ENCODE results near the gene MANF. TPM values are rescaled to one million over a fixed set of nuclear protein-coding genes. Genes with fewer than 3 reads are reported as not detected.

Gene MANF
- total and polyA plus RNA-seq, 2 experiments from 2014 or later, result 48.7 to 92.7 TPM

DNA sequence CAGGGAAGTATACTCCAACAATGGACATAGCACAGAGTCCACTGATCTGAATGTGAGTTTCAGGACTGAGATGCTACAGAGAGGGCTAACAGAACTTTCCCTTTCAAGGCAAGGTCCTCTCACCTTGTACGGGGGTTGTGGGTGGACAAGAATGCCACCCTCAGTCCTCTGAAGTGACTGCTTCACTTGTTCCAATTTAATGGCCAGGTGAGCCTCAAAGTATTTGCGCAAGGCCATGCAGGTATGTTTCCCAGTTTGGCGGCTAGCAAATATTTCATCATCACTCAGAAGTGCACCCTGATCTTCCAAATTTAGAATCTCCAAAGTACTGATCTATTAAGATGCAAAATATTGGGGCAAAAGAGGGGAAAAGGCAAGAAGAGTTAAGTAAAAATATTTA lies 44.0 kb downstream of the MANF start:
- Histone ChIP-seq H3K79me2 (replicated peaks; ENCODE audit: insufficient read depth) (peaks cover 4% of the 10 kb centered on the region; the same call in 1 of the 2 replicates), H3K36me3 (ENCODE audit: insufficient read depth) (peaks cover 11% of the 10 kb centered on the region), H3K9me2 (ENCODE audit: insufficient read depth) (no peaks in the 10 kb centered on the region), H3K4me1 (ENCODE audit: insufficient read depth) (no peaks in the 10 kb centered on the region), H3K27ac (ENCODE audit: low read depth) (no peak overlapping the region), H4K20me1 (replicated peaks; ENCODE audit: insufficient read depth) (no peaks in the 10 kb centered on the region; the same call in 1 of the 2 replicates), H3K4me2 (no peak overlapping the region), H3F3A (replicated peaks; ENCODE audit: low read depth) (no peaks in the 10 kb centered on the region), H2AFZ (no peak overlapping the region), H3K4me3 (no peak overlapping the region), H3K27me3 (ENCODE audit: insufficient read depth) (no peaks in the 10 kb centered on the region)
- Mint-ChIP-seq H3K4me3 (no peak overlapping the region), H3K4me1 (no peaks in the 10 kb centered on the region), H3K27me3 (ENCODE audit: insufficient read depth, low read depth, poor library complexity) (peaks cover 2% of the 10 kb centered on the region), H3K9me3 (no peaks in the 10 kb centered on the region), H3K36me3 (ENCODE audit: low read depth) (peaks cover 43% of the 10 kb centered on the region; the same call in 2 of the 3 replicates), H3K27ac (no peak overlapping the region)
- ATAC-seq, result no peak
- DNase-seq (ENCODE audit: low spot score), result no peak
- TF ChIP-seq CREB1 (CRISPR knock-in tag; IDR thresholded peaks at IDR 0.05; ENCODE audit: low read depth), result no peak
- no peak for TF ChIP-seq STAT1 (IDR thresholded peaks at IDR 0.05; ENCODE audit: unreplicated experiment)
- no peak for TF ChIP-seq EZH2phosphoT487 (IDR thresholded peaks at IDR 0.05; ENCODE audit: unreplicated experiment)
- no peak for TF ChIP-seq ZNF114 (CRISPR knock-in tag; IDR thresholded peaks at IDR 0.05)
- TF ChIP-seq NANOG (IDR thresholded peaks at IDR 0.05; ENCODE audit: borderline replicate concordance), result no peak
- TF ChIP-seq EZH2 (IDR thresholded peaks at IDR 0.05; ENCODE audit: low read depth, unreplicated experiment), result no peak
- TF ChIP-seq JUNB (IDR thresholded peaks at IDR 0.05; ENCODE audit: unreplicated experiment), result no peak
- TF ChIP-seq, protein P1, sequence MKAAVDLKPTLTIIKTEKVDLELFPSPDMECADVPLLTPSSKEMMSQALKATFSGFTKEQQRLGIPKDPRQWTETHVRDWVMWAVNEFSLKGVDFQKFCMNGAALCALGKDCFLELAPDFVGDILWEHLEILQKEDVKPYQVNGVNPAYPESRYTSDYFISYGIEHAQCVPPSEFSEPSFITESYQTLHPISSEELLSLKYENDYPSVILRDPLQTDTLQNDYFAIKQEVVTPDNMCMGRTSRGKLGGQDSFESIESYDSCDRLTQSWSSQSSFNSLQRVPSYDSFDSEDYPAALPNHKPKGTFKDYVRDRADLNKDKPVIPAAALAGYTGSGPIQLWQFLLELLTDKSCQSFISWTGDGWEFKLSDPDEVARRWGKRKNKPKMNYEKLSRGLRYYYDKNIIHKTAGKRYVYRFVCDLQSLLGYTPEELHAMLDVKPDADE (IDR thresholded peaks at IDR 0.05), result no peak
- TF ChIP-seq ZNF331 (CRISPR knock-in tag; IDR thresholded peaks at IDR 0.05; ENCODE audit: low read depth), result no peak
- TF ChIP-seq, protein P2, sequence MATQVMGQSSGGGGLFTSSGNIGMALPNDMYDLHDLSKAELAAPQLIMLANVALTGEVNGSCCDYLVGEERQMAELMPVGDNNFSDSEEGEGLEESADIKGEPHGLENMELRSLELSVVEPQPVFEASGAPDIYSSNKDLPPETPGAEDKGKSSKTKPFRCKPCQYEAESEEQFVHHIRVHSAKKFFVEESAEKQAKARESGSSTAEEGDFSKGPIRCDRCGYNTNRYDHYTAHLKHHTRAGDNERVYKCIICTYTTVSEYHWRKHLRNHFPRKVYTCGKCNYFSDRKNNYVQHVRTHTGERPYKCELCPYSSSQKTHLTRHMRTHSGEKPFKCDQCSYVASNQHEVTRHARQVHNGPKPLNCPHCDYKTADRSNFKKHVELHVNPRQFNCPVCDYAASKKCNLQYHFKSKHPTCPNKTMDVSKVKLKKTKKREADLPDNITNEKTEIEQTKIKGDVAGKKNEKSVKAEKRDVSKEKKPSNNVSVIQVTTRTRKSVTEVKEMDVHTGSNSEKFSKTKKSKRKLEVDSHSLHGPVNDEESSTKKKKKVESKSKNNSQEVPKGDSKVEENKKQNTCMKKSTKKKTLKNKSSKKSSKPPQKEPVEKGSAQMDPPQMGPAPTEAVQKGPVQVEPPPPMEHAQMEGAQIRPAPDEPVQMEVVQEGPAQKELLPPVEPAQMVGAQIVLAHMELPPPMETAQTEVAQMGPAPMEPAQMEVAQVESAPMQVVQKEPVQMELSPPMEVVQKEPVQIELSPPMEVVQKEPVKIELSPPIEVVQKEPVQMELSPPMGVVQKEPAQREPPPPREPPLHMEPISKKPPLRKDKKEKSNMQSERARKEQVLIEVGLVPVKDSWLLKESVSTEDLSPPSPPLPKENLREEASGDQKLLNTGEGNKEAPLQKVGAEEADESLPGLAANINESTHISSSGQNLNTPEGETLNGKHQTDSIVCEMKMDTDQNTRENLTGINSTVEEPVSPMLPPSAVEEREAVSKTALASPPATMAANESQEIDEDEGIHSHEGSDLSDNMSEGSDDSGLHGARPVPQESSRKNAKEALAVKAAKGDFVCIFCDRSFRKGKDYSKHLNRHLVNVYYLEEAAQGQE (IDR thresholded peaks at IDR 0.05; ENCODE audit: unreplicated experiment), result no peak
- TF ChIP-seq ZNF462 (CRISPR knock-in tag; IDR thresholded peaks at IDR 0.05), result no peak
- no peak for TF ChIP-seq POLR2AphosphoS5 (IDR thresholded peaks at IDR 0.05; ENCODE audit: low read depth)
- TF ChIP-seq, protein P3, sequence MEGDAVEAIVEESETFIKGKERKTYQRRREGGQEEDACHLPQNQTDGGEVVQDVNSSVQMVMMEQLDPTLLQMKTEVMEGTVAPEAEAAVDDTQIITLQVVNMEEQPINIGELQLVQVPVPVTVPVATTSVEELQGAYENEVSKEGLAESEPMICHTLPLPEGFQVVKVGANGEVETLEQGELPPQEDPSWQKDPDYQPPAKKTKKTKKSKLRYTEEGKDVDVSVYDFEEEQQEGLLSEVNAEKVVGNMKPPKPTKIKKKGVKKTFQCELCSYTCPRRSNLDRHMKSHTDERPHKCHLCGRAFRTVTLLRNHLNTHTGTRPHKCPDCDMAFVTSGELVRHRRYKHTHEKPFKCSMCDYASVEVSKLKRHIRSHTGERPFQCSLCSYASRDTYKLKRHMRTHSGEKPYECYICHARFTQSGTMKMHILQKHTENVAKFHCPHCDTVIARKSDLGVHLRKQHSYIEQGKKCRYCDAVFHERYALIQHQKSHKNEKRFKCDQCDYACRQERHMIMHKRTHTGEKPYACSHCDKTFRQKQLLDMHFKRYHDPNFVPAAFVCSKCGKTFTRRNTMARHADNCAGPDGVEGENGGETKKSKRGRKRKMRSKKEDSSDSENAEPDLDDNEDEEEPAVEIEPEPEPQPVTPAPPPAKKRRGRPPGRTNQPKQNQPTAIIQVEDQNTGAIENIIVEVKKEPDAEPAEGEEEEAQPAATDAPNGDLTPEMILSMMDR (conservative IDR thresholded peaks at IDR 0.05; ENCODE audit: low read depth in 2 of 2), result no peak

Data from GM23338 (cell line).